Mesenchymal stem cell (in vitro differentiated cells and primary cell): ENCODE results near the gene PSMD2.

Experiments
- DNase-seq: peaks from one replicate; pipeline ENCODE4 v3.0.0-alpha.2; 2013
- H2AFZ ChIP-seq: one replicate; pipeline ENCODE4 v1.6.1; 2013; ENCODE audit warnings: low read depth, mild to moderate bottlenecking, control low read depth, inconsistent platforms, low read length, moderate library complexity
- H2AK5ac ChIP-seq: 2 replicates; pipeline ENCODE4 v1.6.1; 2013; ENCODE audit warnings: low read length, moderate library complexity, mild to moderate bottlenecking, inconsistent platforms; ENCODE audit not compliant: severe bottlenecking
- H2BK120ac ChIP-seq: one replicate; pipeline ENCODE4 v1.6.1; 2013; ENCODE audit warnings: low read depth, mild to moderate bottlenecking, inconsistent platforms, low read length, moderate library complexity
- H2BK12ac ChIP-seq, 2 experiments: one replicate each; pipeline ENCODE4 v1.6.1; 2013; ENCODE audit warnings: inconsistent platforms in 2 of 2, low read length in 2 of 2, mild to moderate bottlenecking in 2 of 2, moderate library complexity in 2 of 2, control low read depth in 1 of 2
- H2BK15ac ChIP-seq: one replicate; pipeline ENCODE4 v1.6.1; 2013; ENCODE audit warnings: mild to moderate bottlenecking, low read depth, inconsistent platforms; ENCODE audit not compliant: poor library complexity, severe bottlenecking
- H2BK5ac ChIP-seq: 2 replicates; pipeline ENCODE4 v1.6.1; 2013; ENCODE audit warnings: low read depth, mild to moderate bottlenecking, low read length, control low read depth, inconsistent platforms; ENCODE audit not compliant: poor library complexity, severe bottlenecking
- H3K14ac ChIP-seq, 2 experiments: one replicate each; pipeline ENCODE4 v1.6.1; 2013; ENCODE audit warnings: inconsistent platforms in 2 of 2, low read length in 2 of 2, control low read depth in 1 of 2, mild to moderate bottlenecking in 1 of 2, moderate library complexity in 1 of 2
- H3K18ac ChIP-seq, 2 experiments: one replicate each; pipeline ENCODE4 v1.6.1; 2013; ENCODE audit warnings: inconsistent platforms in 2 of 2, low read length in 2 of 2, control low read depth in 1 of 2, low read depth in 1 of 2, mild to moderate bottlenecking in 1 of 2
- H3K23ac ChIP-seq, 2 experiments: one replicate each; pipeline ENCODE4 v1.6.1; 2013; ENCODE audit warnings: inconsistent platforms in 2 of 2, low read length in 2 of 2, mild to moderate bottlenecking in 2 of 2, moderate library complexity in 2 of 2, control low read depth in 1 of 2
- H3K27ac ChIP-seq: 2 replicates; pipeline ENCODE4 v1.5.1; 2013; ENCODE audit warnings: mild to moderate bottlenecking, moderate library complexity, low read length, control low read depth, inconsistent platforms; ENCODE audit not compliant: poor library complexity, severe bottlenecking
- H3K27me3 ChIP-seq, 2 experiments: 2 replicates each; pipeline versions ENCODE4 v1.6.1 to v1.7.0; 2013; ENCODE audit warnings: low read length in 2 of 2, mild to moderate bottlenecking in 2 of 2, moderate library complexity in 2 of 2, control low read depth in 1 of 2, inconsistent platforms in 1 of 2; ENCODE audit not compliant: control insufficient read depth in 1 of 2, insufficient read depth in 1 of 2
- H3K36me3 ChIP-seq, 2 experiments: 2 replicates each; pipeline versions ENCODE4 v1.6.1 to v1.7.0; 2013; ENCODE audit warnings: low read length in 2 of 2, control low read depth in 1 of 2, inconsistent platforms in 1 of 2, low read depth in 1 of 2, mild to moderate bottlenecking in 1 of 2; ENCODE audit not compliant: insufficient read depth in 2 of 2, control insufficient read depth in 1 of 2
- H3K4ac ChIP-seq, 2 experiments: one replicate each; pipeline ENCODE4 v1.6.1; 2013; ENCODE audit warnings: inconsistent platforms in 2 of 2, low read length in 2 of 2, mild to moderate bottlenecking in 2 of 2, moderate library complexity in 2 of 2, control low read depth in 1 of 2, low read depth in 1 of 2
- H3K4me1 ChIP-seq: 2 replicates; pipeline ENCODE4 v1.6.1; 2013; ENCODE audit warnings: low read depth, low read length, control low read depth; ENCODE audit not compliant: control insufficient read depth, insufficient read depth
- H3K4me2 ChIP-seq: 2 replicates; pipeline ENCODE4 v1.6.1; 2013; ENCODE audit warnings: low read length, mild to moderate bottlenecking, inconsistent platforms; ENCODE audit not compliant: poor library complexity, severe bottlenecking
- H3K4me3 ChIP-seq, 2 experiments: 2 replicates each; pipeline versions ENCODE4 v1.5.1 to v1.7.0; 2013; ENCODE audit warnings: low read length in 2 of 2, mild to moderate bottlenecking in 2 of 2, control low read depth in 1 of 2, low read depth in 1 of 2; ENCODE audit not compliant: insufficient read depth in 1 of 2
- H3K79me1 ChIP-seq: replicated peaks from 2 replicates; pipeline ENCODE4 v1.6.1; 2013; ENCODE audit warnings: mild to moderate bottlenecking, control low read depth, low read length, inconsistent platforms; ENCODE audit not compliant: poor library complexity, severe bottlenecking
- H3K9ac ChIP-seq: 2 replicates; pipeline ENCODE4 v1.7.0; 2013; ENCODE audit warnings: mild to moderate bottlenecking, low read length, moderate library complexity
- H3K9me3 ChIP-seq: 2 replicates; pipeline ENCODE4 v1.7.0; 2013; ENCODE audit warnings: mild to moderate bottlenecking, low read length; ENCODE audit not compliant: control insufficient read depth
- H4K8ac ChIP-seq: one replicate; pipeline ENCODE4 v1.6.1; 2013; ENCODE audit warnings: inconsistent platforms, mild to moderate bottlenecking, low read length, moderate library complexity
- H4K91ac ChIP-seq: one replicate; pipeline ENCODE4 v1.6.1; 2013; ENCODE audit warnings: mild to moderate bottlenecking, low read length, inconsistent platforms
- WGBS: methylation state at CpG from one replicate; pipeline ENCODE4 v1.1.7; 2013; ENCODE audit warnings: mixed read lengths; 5-methylcytosine and 5-hydroxymethylcytosine counted together

Gene PSMD2

DNA sequence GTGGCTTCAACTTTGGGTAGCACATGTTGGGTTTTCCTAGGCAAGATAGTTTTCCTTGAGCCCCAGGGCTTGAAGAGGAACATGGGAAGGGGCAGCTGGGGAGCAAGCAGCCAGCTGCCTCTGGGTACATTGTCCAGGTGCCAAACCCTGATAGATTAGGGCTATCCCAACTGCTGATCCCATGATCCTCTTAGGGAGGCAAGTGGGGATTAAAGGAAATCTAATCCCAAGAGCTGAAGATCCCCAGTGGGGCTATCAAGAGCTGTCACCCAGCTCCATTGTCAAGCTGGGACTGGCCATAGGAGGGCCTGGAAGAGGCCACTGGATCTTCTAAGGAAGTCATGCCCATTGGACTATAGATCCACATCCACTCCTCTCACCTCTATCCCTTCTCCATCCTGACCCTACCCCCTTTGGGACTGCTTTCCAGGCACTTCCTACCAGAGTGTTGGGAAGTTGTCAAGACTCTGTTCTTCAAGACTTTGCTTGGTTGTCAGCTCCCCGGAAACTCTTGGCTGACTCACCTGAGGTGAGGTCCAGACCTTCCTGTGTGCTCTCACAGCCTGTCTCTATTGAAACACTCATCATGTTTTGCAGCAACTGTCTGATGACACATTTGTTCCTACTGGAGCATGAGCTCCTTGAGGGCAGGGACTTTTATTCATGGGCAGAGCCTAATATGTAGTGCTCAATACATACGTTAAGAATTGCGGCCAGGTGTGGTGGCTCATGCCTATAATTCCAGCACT lies 43.6 kb upstream of the PSMD2 start:
- H3K36me3 ChIP-seq: peaks cover 0 to 15% of the 10 kb centered on the region in 2 experiments
- H3K4me3 ChIP-seq: no peak overlapping the region
- H3K79me1 ChIP-seq: no peaks in the 10 kb centered on the region
- no peak overlapping the region for H2BK5ac ChIP-seq
- no peak overlapping the region for H2AFZ ChIP-seq
- H3K9me3 ChIP-seq: no peaks in the 10 kb centered on the region
- no peak overlapping the region for H4K8ac ChIP-seq
- H2BK15ac ChIP-seq: no peak overlapping the region
- no peak overlapping the region for H2BK120ac ChIP-seq
- peaks cover 11 to 19% of the 10 kb centered on the region in 2 experiments for H3K27me3 ChIP-seq
- H3K14ac ChIP-seq: no peak overlapping the region
- H3K4me1 ChIP-seq: peaks cover 8% of the 10 kb centered on the region
- no peak overlapping the region for H2AK5ac ChIP-seq
- no peak overlapping the region for H3K4me2 ChIP-seq
- no peak overlapping the region for H4K91ac ChIP-seq
- no peak overlapping the region for H3K27ac ChIP-seq
- H3K23ac ChIP-seq: no peak overlapping the region
- no peak for DNase-seq
- no peak overlapping the region for H3K4ac ChIP-seq
- H2BK12ac ChIP-seq: no peak overlapping the region
- H3K18ac ChIP-seq: no peak overlapping the region
- WGBS: 99% methylated on average over 3 of the region's 3 CpGs
- H3K9ac ChIP-seq: no peak overlapping the region

DNA sequence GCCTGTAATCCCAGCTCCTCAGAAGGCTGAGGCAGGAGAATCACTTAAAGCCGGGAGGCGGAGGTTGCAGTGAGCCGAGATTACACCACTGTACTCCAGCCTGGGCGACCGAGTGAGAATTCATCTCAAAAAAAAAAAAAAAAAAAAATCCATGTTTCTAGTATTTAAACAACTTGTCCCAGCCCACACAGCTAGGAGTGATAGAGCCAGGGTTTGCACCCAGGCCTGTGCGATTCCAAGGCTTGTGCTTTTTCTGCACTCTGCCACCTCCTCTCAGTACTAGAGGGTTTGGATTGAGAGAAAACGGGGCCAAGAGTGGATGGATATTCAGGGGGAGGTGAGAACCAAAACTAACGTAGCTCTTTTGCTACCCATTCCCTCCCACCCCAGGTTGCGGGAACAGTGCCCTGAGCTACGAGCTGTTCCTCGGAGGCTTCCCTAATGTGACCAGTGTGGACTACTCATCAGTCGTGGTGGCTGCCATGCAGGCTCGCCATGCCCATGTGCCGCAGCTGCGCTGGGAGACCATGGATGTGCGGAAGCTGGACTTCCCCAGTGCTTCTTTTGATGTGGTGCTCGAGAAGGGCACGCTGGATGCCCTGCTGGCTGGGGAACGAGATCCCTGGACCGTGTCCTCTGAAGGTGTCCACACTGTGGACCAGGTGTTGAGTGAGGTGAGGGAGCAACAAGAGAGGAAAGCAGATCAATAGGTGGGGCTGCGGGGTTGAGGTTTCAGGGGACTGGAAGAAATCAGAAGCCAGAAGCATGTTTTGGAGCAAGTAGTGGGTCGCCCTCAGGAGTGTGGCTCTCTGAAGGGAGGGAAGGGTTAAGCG lies 41.7 kb upstream of the PSMD2 start:
- 92% methylated on average over 22 of the region's 23 CpGs for WGBS
- Histone ChIP-seq H3K9me3 (no peaks in the 10 kb centered on the region), H3K14ac (no peak overlapping the region), H2AFZ (no peak overlapping the region), H3K4me1 (peaks cover 24% of the 10 kb centered on the region), H4K8ac (no peak overlapping the region), H2BK120ac (no peak overlapping the region), H2BK12ac (no peak overlapping the region), H3K27me3 (peaks cover 18 to 27% of the 10 kb centered on the region in 2 experiments), H3K79me1 (no peaks in the 10 kb centered on the region), H3K18ac (no peak overlapping the region), H3K4ac (no peak overlapping the region), H2BK5ac (no peak overlapping the region), H2AK5ac (no peak overlapping the region), H2BK15ac (no peak overlapping the region), H3K36me3 (peaks cover 0 to 15% of the 10 kb centered on the region in 2 experiments), H3K4me3 (no peak overlapping the region), H4K91ac (no peak overlapping the region), H3K27ac (no peak overlapping the region), H3K4me2 (no peak overlapping the region), H3K23ac (no peak overlapping the region), H3K9ac (no peak overlapping the region)
- no peak for DNase-seq

DNA sequence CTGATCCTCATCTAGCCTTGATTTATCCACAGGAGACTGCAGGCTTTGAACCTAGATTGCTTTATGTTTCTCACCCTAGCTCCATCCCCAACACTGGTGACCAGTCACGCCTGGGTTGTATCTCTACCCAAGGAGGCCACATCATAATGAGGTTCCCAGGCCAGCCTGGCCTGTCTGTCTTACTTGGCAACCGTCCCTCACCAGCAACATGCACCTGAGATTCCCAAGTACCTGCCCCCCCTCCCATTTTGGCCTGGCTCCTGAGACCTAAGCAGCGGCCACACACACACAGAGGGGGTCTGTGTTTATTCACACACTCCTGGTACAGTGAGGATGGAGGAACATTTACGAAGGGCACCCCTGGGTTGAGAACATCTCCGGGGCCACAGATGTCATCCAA lies 40.1 kb upstream of the PSMD2 start:
- Histone ChIP-seq H3K4ac (no peak overlapping the region), H3K4me2 (no peak overlapping the region), H2BK15ac (no peak overlapping the region), H3K18ac (no peak overlapping the region), H3K4me3 (no peak overlapping the region), H3K27me3 (peaks cover 30 to 39% of the 10 kb centered on the region in 2 experiments), H3K79me1 (no peaks in the 10 kb centered on the region), H3K36me3 (peaks cover 0 to 15% of the 10 kb centered on the region in 2 experiments), H2AFZ (no peak overlapping the region), H3K9ac (no peak overlapping the region), H2AK5ac (no peak overlapping the region), H4K91ac (no peak overlapping the region), H4K8ac (no peak overlapping the region), H3K9me3 (no peaks in the 10 kb centered on the region), H3K23ac (no peak overlapping the region), H2BK12ac (no peak overlapping the region), H2BK5ac (no peak overlapping the region), H3K14ac (no peak overlapping the region), H3K27ac (no peak overlapping the region), H3K4me1 (peaks cover 30% of the 10 kb centered on the region), H2BK120ac (no peak overlapping the region)
- WGBS: 76% methylated on average over 5 of the region's 5 CpGs
- DNase-seq: no peak

DNA sequence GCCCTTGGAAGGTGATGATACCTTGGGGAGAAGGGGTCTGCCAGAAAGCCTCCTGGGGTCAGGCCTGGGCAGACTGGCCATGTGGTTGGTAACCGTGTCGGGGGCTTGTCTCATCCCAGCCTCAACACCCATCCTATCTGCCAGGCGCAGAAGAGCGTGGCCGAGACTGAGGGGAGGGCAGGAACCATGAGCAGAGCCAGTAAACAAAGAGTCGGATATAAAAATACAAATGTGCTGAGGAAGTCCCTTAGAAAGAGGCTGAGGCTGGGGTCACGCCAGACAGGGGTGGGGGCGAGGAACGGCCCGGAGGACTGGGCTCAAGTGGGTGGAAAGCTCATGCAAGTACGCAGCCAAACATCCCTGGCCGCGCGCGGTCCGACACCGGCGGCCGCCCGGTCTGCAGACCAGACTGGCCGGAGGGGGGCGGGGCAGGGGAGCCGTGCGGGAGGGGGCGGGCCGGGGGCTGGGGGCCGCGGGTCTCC lies 39.6 kb upstream of the PSMD2 start:
- 40% methylated on average over 8 of the region's 28 CpGs for WGBS
- peaks cover 30% of the 10 kb centered on the region for H3K4me1 ChIP-seq

More for the DNA sequence above, 39.6 kb upstream of the PSMD2 start:
- H3K4me3 ChIP-seq: no peak overlapping the region
- no peak overlapping the region for H4K8ac ChIP-seq
- no peak overlapping the region for H2BK15ac ChIP-seq
- no peak overlapping the region for H2AK5ac ChIP-seq
- no peak overlapping the region for H2BK5ac ChIP-seq
- no peak overlapping the region for H4K91ac ChIP-seq
- peaks cover 0 to 15% of the 10 kb centered on the region in 2 experiments for H3K36me3 ChIP-seq
- H2BK120ac ChIP-seq: no peak overlapping the region
- H2BK12ac ChIP-seq: no peak overlapping the region
- no peak overlapping the region for H3K18ac ChIP-seq
- H3K4me2 ChIP-seq: peak overlapping the region; percentile 25
- no peak overlapping the region for H3K14ac ChIP-seq
- H3K27me3 ChIP-seq: peaks cover 32 to 39% of the 10 kb centered on the region in 2 experiments
- no peaks in the 10 kb centered on the region for H3K79me1 ChIP-seq
- no peak overlapping the region for H3K4ac ChIP-seq
- no peaks in the 10 kb centered on the region for H3K9me3 ChIP-seq
- no peak overlapping the region for H3K27ac ChIP-seq
- DNase-seq: no peak
- H2AFZ ChIP-seq: no peak overlapping the region
- no peak overlapping the region for H3K23ac ChIP-seq
- H3K9ac ChIP-seq: no peak overlapping the region
